ENCODE measurements around the gene TRAPPC11. TPM values are rescaled to one million over a fixed set of nuclear protein-coding genes. Genes with fewer than 3 reads are reported as not detected.

The TRAPPC11 gene
- total and polyA plus RNA-seq, 2 of the 13 experiments (the other 11 are each of a cell fraction or from before 2014, with no cell fraction given): 18.0 to 23.2 TPM

DNA sequence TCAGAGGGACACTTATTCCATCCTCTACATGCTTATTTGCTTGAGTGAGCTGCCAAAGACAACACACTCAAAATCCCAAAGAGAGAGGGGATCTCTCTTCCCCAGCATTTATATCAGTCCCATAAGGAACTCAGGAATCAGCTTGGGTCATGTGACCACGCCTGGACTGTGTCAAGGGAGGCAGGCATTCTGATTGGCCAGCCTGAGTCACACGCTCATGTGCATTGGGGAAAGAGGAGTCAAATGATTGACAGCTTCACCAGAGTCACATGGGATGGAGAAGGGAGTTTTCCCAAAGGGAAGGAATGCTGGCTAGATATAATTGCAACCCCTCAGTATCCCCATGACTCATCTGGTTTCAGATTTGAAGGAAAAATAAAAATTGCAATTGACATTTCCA is 49.1 kb upstream of the TRAPPC11 start:
- intact Hi-C loops (cut with micrococcal nuclease; ENCODE audit: unreplicated experiment): no loop called here
- H4K20me1 ChIP-seq (ENCODE audit: insufficient read depth, low read length): no peaks in the 10 kb centered on the region
- H3K27ac ChIP-seq (ENCODE audit: extremely low read length, insufficient read depth, low read length): no peak overlapping the region
- no peaks in the 10 kb centered on the region for H3K79me2 ChIP-seq (ENCODE audit: insufficient read depth, low read length)
- ChIA-PET POLR2A (interaction anchor here (1.0 kb wide), 1 partner anchor 9 kb away, joined by 3 read pairs; no protein-coding TSS in a partner anchor), CTCF (ENCODE audit: low intra/inter-chr PET ratio, low total read pairs) (no interaction called here)
- in situ Hi-C loops (cut with HindIII; ENCODE audit: extremely low pct_ligation_motif_present, low pct_unique_long_range_greater_than_20kb): no loop called here
- H3K9me3 ChIP-seq (ENCODE audit: low read length): no peaks in the 10 kb centered on the region
- TF ChIP-seq ZNF781 (CRISPR knock-in tag; IDR thresholded peaks at IDR 0.05; ENCODE audit: borderline replicate concordance, not compliant biosample characterization) (no peak), KLF13 (CRISPR knock-in tag; IDR thresholded peaks at IDR 0.05) (no peak), NFYC (CRISPR knock-in tag; IDR thresholded peaks at IDR 0.05) (0 out of 2 replicates have a peak, but pooled peaks have one; percentile 22), NFYB (CRISPR knock-in tag; IDR thresholded peaks at IDR 0.05) (peak; percentile 40; the same call in 1 of the 2 replicates), RAD51 (IDR thresholded peaks at IDR 0.05; ENCODE audit: borderline replicate concordance) (0 out of 2 replicates have a peak, but pooled peaks have one; percentile 31)
- TF ChIP-seq, protein P1, sequence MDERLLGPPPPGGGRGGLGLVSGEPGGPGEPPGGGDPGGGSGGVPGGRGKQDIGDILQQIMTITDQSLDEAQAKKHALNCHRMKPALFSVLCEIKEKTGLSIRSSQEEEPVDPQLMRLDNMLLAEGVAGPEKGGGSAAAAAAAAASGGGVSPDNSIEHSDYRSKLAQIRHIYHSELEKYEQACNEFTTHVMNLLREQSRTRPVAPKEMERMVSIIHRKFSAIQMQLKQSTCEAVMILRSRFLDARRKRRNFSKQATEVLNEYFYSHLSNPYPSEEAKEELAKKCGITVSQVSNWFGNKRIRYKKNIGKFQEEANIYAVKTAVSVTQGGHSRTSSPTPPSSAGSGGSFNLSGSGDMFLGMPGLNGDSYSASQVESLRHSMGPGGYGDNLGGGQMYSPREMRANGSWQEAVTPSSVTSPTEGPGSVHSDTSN (CRISPR knock-in tag; IDR thresholded peaks at IDR 0.05): 0 out of 2 replicates have a peak, but pooled peaks have one; percentile 33
- TF ChIP-seq, protein P2, sequence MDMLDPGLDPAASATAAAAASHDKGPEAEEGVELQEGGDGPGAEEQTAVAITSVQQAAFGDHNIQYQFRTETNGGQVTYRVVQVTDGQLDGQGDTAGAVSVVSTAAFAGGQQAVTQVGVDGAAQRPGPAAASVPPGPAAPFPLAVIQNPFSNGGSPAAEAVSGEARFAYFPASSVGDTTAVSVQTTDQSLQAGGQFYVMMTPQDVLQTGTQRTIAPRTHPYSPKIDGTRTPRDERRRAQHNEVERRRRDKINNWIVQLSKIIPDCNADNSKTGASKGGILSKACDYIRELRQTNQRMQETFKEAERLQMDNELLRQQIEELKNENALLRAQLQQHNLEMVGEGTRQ (IDR thresholded peaks at IDR 0.05; ENCODE audit: low read depth, low read length): peak; percentile 60
- TF ChIP-seq, protein P2 (CRISPR knock-in tag; IDR thresholded peaks at IDR 0.05; ENCODE audit: borderline replicate concordance): no peak; the same call in 1 of the 2 replicates
- no peaks in the 10 kb centered on the region for H3K36me3 ChIP-seq (replicated peaks in 1 of 2; ENCODE audit: control insufficient read depth in 1 of 2, insufficient read depth in 2 of 2, low read length in 2 of 2)
- H3K4me3 ChIP-seq (replicated peaks in 1 of 3; ENCODE audit: insufficient read depth in 1 of 3, low read depth in 2 of 3, low read length in 3 of 3): no peak overlapping the region
- 43% methylated on average over 2 of the region's 2 CpGs for WGBS (ENCODE audit: low lambda C conversion rate)
- no peak for DNase-seq (ENCODE audit: low spot score)
- H3K9ac ChIP-seq (ENCODE audit: insufficient read depth, low read depth, low read length): no peak overlapping the region
- no peak overlapping the region for H3K4me2 ChIP-seq (ENCODE audit: low read depth, low read length)
- 0 out of 2 replicates have a peak, but pooled peaks cover 8% of the 10 kb centered on the region for H3K4me1 ChIP-seq (ENCODE audit: insufficient read depth, low read length)
- no peak for FAIRE-seq
- H3K27me3 ChIP-seq (ENCODE audit: control insufficient read depth in 1 of 2, insufficient read depth in 2 of 2, low read length in 2 of 2): no peaks in the 10 kb centered on the region
- H2AFZ ChIP-seq (ENCODE audit: low read length): no peak overlapping the region
- no TSS peak for BruUV-seq (replicated peaks)
- no peak for ATAC-seq
